H7 (cell line): ENCODE measurements around the gene TWIST1. TPM values are rescaled to one million over a fixed set of nuclear protein-coding genes. Genes with fewer than 3 reads are reported as not detected.

ENCODE experiments used
- DNase-seq: peaks from one replicate; pipeline ENCODE4 v3.0.0; 2012
- H3K27me3 ChIP-seq: 2 replicates; pipeline ENCODE4 v1.6.0; 2011; ENCODE audit warnings: mild to moderate bottlenecking, low read length; ENCODE audit not compliant: control insufficient read depth, insufficient read depth
- H3K36me3 ChIP-seq: replicated peaks from 2 replicates; pipeline ENCODE4 v1.5.1; 2011; ENCODE audit warnings: low read length; ENCODE audit not compliant: control insufficient read depth, insufficient read depth
- H3K4me3 ChIP-seq: 2 replicates; pipeline ENCODE4 v1.5.1; 2011; ENCODE audit warnings: low read depth, mild to moderate bottlenecking, control low read depth, low read length, moderate library complexity; ENCODE audit not compliant: insufficient read depth
- total RNA-seq: library from RNA; depleted of rRNA; stranded (reverse); fragments of >200 nt; shearing (Covaris generic); gene quantifications from 2 replicates; pipeline ENCODE4 v1.2.3, GENCODE V29; 2014

The TWIST1 gene
- total RNA-seq, 1 experiment from 2014 or later: 2.3 TPM

GRCh38 chr7:19118636-19119371, 1.4 kb upstream of the TWIST1 start:
- H3K4me3 ChIP-seq: peak overlapping the region; percentile 56; the same call in 1 of the 2 replicates

GRCh38 chr7:19117870-19118608, 603 bp upstream of the TWIST1 start:
- peak overlapping the region; percentile 56 for H3K4me3 ChIP-seq
- H3K27me3 ChIP-seq: peaks cover 88% of the 10 kb centered on the region
- DNase-seq: peak; percentile 69
- H3K36me3 ChIP-seq: no peaks in the 10 kb centered on the region

More at GRCh38 chr7:19118636-19119371, 1.4 kb upstream of the TWIST1 start:
- no peaks in the 10 kb centered on the region for H3K36me3 ChIP-seq
- peak; percentile 70 for DNase-seq
- peaks cover 80% of the 10 kb centered on the region for H3K27me3 ChIP-seq

DNA sequence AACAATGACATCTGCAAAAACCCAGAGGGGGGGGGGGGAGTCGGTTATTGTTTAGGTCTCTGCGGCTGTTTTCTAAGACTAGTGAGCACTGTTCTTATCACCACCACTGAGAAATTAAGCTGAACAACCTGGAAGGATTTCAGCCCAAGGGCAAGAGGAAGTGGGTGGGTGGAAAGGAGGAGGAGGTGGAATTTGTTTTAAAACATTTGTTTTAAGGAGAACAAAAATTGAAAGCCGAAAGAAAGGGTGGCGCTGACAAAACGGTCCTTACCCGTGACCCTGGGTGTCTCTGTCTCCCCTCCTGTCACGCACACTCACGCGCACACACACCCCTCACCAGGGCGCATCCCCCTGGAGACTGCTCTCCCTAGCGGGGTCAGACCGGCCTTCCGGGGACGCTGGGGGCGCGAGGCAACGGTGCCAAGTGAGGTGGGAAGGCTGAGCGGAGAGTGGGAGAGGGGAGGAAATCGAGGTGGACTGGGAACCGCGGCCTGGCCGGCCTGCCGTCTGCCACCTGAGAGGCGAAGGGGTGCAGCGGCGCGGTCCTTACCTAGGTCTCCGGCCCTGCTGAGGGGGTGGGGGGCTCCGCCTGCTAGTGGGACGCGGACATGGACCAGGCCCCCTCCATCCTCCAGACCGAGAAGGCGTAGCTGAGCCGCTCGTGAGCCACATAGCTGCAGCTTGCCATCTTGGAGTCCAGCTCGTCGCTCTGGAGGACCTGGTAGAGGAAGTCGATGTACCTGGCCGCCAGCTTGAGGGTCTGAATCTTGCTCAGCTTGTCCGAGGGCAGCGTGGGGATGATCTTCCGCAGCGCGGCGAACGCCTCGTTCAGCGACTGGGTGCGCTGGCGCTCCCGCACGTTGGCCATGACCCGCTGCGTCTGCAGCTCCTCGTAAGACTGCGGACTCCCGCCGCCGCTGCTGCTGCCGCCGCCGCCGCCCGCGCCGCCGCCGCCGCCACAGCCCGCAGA, 1.0 kb downstream of the TWIST1 start:
- Histone ChIP-seq H3K36me3 (no peaks in the 10 kb centered on the region), H3K4me3 (peak overlapping the region; percentile 56), H3K27me3 (peaks cover 98% of the 10 kb centered on the region)
- peak; percentile 78 for DNase-seq

DNA sequence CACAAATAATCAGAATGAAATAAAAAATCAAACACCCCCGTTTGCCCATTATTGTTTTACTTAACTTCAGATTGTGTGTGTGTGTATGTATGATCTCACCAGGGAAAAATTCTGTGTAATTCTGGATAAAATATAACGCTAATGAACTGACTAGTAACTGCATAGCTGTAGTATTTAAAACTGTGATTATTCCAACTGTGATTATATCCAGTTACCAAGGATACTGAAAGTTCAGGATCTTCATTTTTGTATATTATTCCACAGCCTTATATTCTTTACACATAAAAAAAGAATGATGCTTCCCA, 2.9 kb downstream of the TWIST1 start:
- no peak for DNase-seq
- Histone ChIP-seq H3K27me3 (peaks cover 98% of the 10 kb centered on the region), H3K36me3 (no peaks in the 10 kb centered on the region), H3K4me3 (no peak overlapping the region)

- H3K27me3 ChIP-seq: peaks cover 98% of the 10 kb centered on the region
Measured at GRCh38 chr7:19113855-19114550, 3.4 kb downstream of the TWIST1 start.

DNA sequence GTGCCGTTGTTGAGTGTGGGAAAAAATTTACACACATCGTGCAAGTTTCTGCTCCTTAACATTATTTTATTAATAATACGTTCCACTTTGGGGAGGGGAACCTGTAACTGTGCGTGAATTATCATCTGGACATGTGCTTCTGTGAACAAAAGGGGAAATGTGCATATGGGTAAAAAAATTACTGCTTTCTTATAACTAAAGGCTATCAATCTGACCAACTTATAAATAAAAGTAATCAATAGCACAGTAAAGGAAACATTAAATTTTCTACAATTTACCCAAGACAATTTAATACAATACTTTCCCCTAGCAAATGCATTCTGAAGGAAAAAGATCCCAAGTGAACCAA, 4.5 kb downstream of the TWIST1 start:
- H3K4me3 ChIP-seq: no peak overlapping the region
- peaks cover 98% of the 10 kb centered on the region for H3K27me3 ChIP-seq
- no peaks in the 10 kb centered on the region for H3K36me3 ChIP-seq
- DNase-seq: no peak

More at GRCh38 chr7:19113855-19114550, 3.4 kb downstream of the TWIST1 start:
- no peak for DNase-seq
- H3K36me3 ChIP-seq: no peaks in the 10 kb centered on the region
- no peak overlapping the region for H3K4me3 ChIP-seq

DNA sequence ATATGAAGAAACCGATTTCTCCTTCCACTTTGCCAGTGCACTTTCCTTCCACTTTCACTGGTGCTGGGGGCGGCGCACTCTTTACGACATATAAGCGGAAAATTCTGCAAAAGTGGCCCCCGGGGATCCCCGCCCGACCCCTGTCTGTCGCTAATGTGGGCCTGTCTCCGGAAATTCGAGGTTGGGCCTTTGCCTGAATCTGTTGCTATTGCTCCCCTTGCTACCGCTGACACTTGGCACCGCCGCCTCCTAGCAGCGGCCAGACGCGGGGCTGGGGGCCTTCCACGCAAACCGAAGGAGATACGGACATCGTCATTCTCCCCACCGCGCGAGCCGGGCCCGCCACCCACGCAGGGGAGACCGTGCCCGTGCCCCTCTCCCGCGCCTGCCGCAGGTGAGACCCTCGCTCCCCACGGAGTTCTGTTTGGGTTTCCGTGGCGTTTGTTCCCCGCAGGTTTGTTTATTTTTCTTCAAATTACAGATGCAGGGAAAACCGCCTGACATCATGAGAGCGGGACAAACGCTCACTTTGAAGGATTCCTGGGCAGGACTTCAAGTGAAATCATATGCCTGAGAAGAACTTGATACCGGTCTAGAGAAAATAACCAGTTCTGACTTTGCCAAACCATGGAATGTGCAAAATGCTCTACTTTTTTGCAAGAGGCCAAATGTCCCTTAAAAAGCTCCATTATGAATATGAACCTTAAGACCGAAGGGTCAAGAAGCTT, 5.0 kb downstream of the TWIST1 start:
- H3K36me3 ChIP-seq: no peaks in the 10 kb centered on the region
- H3K4me3 ChIP-seq: no peak overlapping the region
- H3K27me3 ChIP-seq: peaks cover 98% of the 10 kb centered on the region
- DNase-seq: peak; percentile 62

GRCh38 chr7:19111474-19112273, 5.8 kb downstream of the TWIST1 start:
- H3K27me3 ChIP-seq: peaks cover 100% of the 10 kb centered on the region
- no peak overlapping the region for H3K4me3 ChIP-seq
- DNase-seq: peak; percentile 36
- no peaks in the 10 kb centered on the region for H3K36me3 ChIP-seq

DNA sequence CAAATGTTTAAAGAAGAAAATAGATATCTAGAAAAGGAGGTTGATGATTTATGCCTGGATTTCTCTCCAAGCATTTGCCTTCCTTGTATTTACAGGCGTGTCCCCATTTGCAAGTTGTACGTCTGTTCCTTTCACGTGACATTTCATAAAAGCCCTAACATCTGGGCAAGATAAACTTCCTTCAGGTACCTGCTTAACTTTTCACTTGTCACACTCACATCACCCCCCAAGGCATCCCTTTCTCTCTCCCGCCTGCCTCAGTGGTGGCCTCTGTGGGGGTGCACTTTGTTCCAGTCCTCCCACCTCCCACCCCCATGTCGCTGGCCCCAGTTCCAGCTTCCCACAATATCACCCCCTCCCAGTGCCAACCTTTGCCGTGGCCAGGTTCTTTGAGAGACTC, 6.7 kb downstream of the TWIST1 start:
- H3K27me3 ChIP-seq: peaks cover 100% of the 10 kb centered on the region
- peak; percentile 44 for DNase-seq
- H3K4me3 ChIP-seq: no peak overlapping the region
- no peaks in the 10 kb centered on the region for H3K36me3 ChIP-seq

- peaks cover 100% of the 10 kb centered on the region for H3K27me3 ChIP-seq
- no peak for DNase-seq
- no peak overlapping the region for H3K4me3 ChIP-seq
- H3K36me3 ChIP-seq: no peaks in the 10 kb centered on the region
Measured at GRCh38 chr7:19110026-19110730, 7.3 kb downstream of the TWIST1 start.

GRCh38 chr7:19109000-19109946, 8.2 kb downstream of the TWIST1 start:
- H3K36me3 ChIP-seq: no peaks in the 10 kb centered on the region
- peaks cover 100% of the 10 kb centered on the region for H3K27me3 ChIP-seq
- DNase-seq: no peak
- no peak overlapping the region for H3K4me3 ChIP-seq
